ENCODE data around the gene GPBP1.

The GPBP1 gene

GRCh38 chr5:57211039-57211438 is 37.2 kb downstream of the GPBP1 start:
- DNase-seq (ENCODE audit: low read depth): no peak

- no peak for DNase-seq (ENCODE audit: low read depth)
These were observed 41.9 kb downstream of the GPBP1 start for GRCh38 chr5:57215629-57216195.

- DNase-seq (ENCODE audit: low read depth): no peak
These were observed 42.9 kb downstream of the GPBP1 start for GRCh38 chr5:57216714-57217113.

GRCh38 chr5:57219386-57219785 is 45.5 kb downstream of the GPBP1 start:
- DNase-seq (ENCODE audit: low read depth): no peak

GRCh38 chr5:57221049-57221568 is 47.2 kb downstream of the GPBP1 start:
- no peak for DNase-seq (ENCODE audit: low read depth)

GRCh38 chr5:57225553-57225952 is 51.7 kb downstream of the GPBP1 start:
- no peak for DNase-seq (ENCODE audit: low read depth)

- DNase-seq (ENCODE audit: low read depth): no peak
These were observed 55.5 kb downstream of the GPBP1 start for GRCh38 chr5:57229313-57229712.

GRCh38 chr5:57231607-57232006 is 57.7 kb downstream of the GPBP1 start:
- no peak for DNase-seq (ENCODE audit: low read depth)

GRCh38 chr5:57232293-57233033 is 58.6 kb downstream of the GPBP1 start:
- DNase-seq (ENCODE audit: low read depth): no peak

- DNase-seq (ENCODE audit: low read depth): no peak
These were observed 69.7 kb downstream of the GPBP1 start for GRCh38 chr5:57243286-57244137.

GRCh38 chr5:57244331-57244730 is 70.5 kb downstream of the GPBP1 start:
- no peak for DNase-seq (ENCODE audit: low read depth)

- no peak for DNase-seq (ENCODE audit: low read depth)
These were observed 72.6 kb downstream of the GPBP1 start for GRCh38 chr5:57246426-57246825.

GRCh38 chr5:57247765-57248164 is 73.9 kb downstream of the GPBP1 start:
- no peak for DNase-seq (ENCODE audit: low read depth)

GRCh38 chr5:57249265-57249874 is 75.5 kb downstream of the GPBP1 start:
- DNase-seq (ENCODE audit: low read depth): no peak

GRCh38 chr5:57258052-57258451 is 84.2 kb downstream of the GPBP1 start:
- DNase-seq (ENCODE audit: low read depth): no peak

- no peak for DNase-seq (ENCODE audit: low read depth)
These were observed 85.1 kb downstream of the GPBP1 start for GRCh38 chr5:57258943-57259342.

GRCh38 chr5:57259704-57260103 is 85.8 kb downstream of the GPBP1 start:
- no peak for DNase-seq (ENCODE audit: low read depth)

GRCh38 chr5:57262541-57262940 is 88.7 kb downstream of the GPBP1 start:
- no peak for DNase-seq (ENCODE audit: low read depth)

- DNase-seq (ENCODE audit: low read depth): no peak
These were observed 93.9 kb downstream of the GPBP1 start for GRCh38 chr5:57267805-57268204.

GRCh38 chr5:57276353-57276752 is 102.5 kb downstream of the GPBP1 start:
- no peak for DNase-seq (ENCODE audit: low read depth)

- no peak for DNase-seq (ENCODE audit: low read depth)
These were observed 103.2 kb downstream of the GPBP1 start for GRCh38 chr5:57277085-57277484.

GRCh38 chr5:57280853-57281252 is 107.0 kb downstream of the GPBP1 start:
- DNase-seq (ENCODE audit: low read depth): no peak

Measured in stimulated activated CD8-positive, alpha-beta memory T cell treated with anti-CD3 and anti-CD28 coated beads, Interleukin-12 subunit alpha, Interleukin-12 subunit beta, amount 100 ng/mL, for 4 hours (primary cell).